GM12892 (cell line): ENCODE measurements around the gene CFAP46.

Experiments
- POLR2A ChIP-seq: IDR thresholded peaks from 2 replicates; pipeline ENCODE4 v1.6.1; 2011; ENCODE audit warnings: low read depth, low read length, control low read depth
- POLR2AphosphoS5 ChIP-seq: IDR thresholded peaks from 2 replicates; pipeline ENCODE4 v1.6.1; 2011; ENCODE audit warnings: low read depth, low read length, control low read depth

DNA sequence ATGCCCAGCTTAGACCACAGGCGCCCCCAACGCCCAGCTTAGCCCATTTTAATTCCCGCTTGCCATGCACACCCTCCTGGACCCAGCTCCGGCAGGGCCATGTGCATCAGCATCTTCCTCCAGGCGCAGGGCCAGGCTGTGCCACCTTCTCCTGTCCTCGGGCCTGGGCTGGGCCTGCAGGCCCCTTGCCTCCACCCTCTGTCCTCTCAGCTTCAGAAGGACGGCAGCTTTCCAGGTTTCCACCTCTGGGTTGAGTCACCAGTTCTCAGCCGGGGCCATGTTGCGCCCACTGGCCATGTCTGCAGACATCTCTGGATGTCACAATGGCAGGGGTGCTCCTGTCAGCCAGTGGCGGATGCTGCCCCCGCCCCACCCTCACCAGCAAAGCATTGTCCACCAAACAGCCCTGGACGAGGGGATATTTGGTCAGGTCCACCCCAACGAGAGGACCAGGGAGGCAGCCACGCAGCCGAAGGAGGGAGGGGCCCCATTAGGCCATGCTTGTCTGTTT is 97.3 kb downstream of the CFAP46 start:
- TF ChIP-seq POLR2AphosphoS5 (no peak), POLR2A (no peak)
